BJ (cell line): Measurements from ENCODE around the gene HSPA4. TPM values are rescaled to one million over a fixed set of nuclear protein-coding genes. Genes with fewer than 3 reads are reported as not detected.

Experiments used
- CTCF ChIA-PET: fragments of 350-600 bp; formaldehyde crosslinking; extraction: SDS; loops from one replicate; lab custom pipeline; 2021; ENCODE audit warnings: antibody characterized with exemption, inconsistent platforms; lab: Yijun Ruan, JAX
- POLR2A ChIA-PET: fragments of 300-600 bp; sonication (Branson Sonifier 250); formaldehyde crosslinking; extraction: SDS; loops from one replicate; lab custom pipeline; 2021; ENCODE audit warnings: antibody characterized with exemption; lab: Charles Lee
- DNase-seq: peaks from one replicate; pipeline ENCODE4 v3.0.0-alpha.2; 2011; ENCODE audit warnings: low read depth
- H3K27me3 ChIP-seq: 2 replicates; pipeline ENCODE4 v1.6.0; 2011; ENCODE audit warnings: low read length; ENCODE audit not compliant: control insufficient read depth, insufficient read depth
- H3K36me3 ChIP-seq: 2 replicates; pipeline ENCODE4 v1.5.1; 2011; ENCODE audit warnings: low read length; ENCODE audit not compliant: control insufficient read depth, insufficient read depth
- H3K4me3 ChIP-seq: 2 replicates; pipeline ENCODE4 v1.5.1; 2011; ENCODE audit warnings: low read depth, mild to moderate bottlenecking, control low read depth, low read length
- CTCF ChIP-seq: IDR thresholded peaks from 2 replicates; pipeline ENCODE4 v1.5.1; 2011; ENCODE audit warnings: low read depth, mild to moderate bottlenecking, control low read depth, inconsistent platforms, low read length, moderate library complexity; ENCODE audit not compliant: insufficient read depth
- polyA plus RNA-seq: library from polyadenylated mRNA; depleted of rRNA; stranded (reverse); fragments of >200 nt; gene quantifications from 2 replicates; pipeline ENCODE4 v1.2.3, GENCODE V29; 2011

Gene HSPA4
- polyA plus RNA-seq, 1 experiment: 16.8 TPM

- Histone ChIP-seq H3K36me3 (peaks cover 6% of the 10 kb centered on the region), H3K27me3 (no peaks in the 10 kb centered on the region), H3K4me3 (no peak overlapping the region)
- no peak for TF ChIP-seq CTCF
- DNase-seq: no peak
- CTCF ChIA-PET: interaction anchor here (0.8 kb wide), 1 partner anchor 16 kb away, joined by 3 read pairs; no protein-coding TSS in a partner anchor
- POLR2A ChIA-PET: interaction anchor here (0.6 kb wide), 1 partner anchor 9 kb away, joined by 5 read pairs; no protein-coding TSS in a partner anchor
Measured at GRCh38 chr5:133088064-133088463, 36.3 kb downstream of the HSPA4 start.

GRCh38 chr5:133091034-133091433 lies 39.2 kb downstream of the HSPA4 start:
- Histone ChIP-seq H3K27me3 (no peaks in the 10 kb centered on the region), H3K4me3 (no peak overlapping the region), H3K36me3 (peaks cover 9% of the 10 kb centered on the region)
- ChIA-PET POLR2A (no interaction called here), CTCF (no interaction called here)
- DNase-seq: no peak
- TF ChIP-seq CTCF: no peak

GRCh38 chr5:133106343-133106742 lies 54.5 kb downstream of the HSPA4 start:
- POLR2A ChIA-PET: no interaction called here
- CTCF ChIA-PET: interaction anchor here (0.9 kb wide), 1 partner anchor 15 kb away, joined by 3 read pairs; no protein-coding TSS in a partner anchor

GRCh38 chr5:133106761-133107572 lies 55.2 kb downstream of the HSPA4 start:
- H3K4me3 ChIP-seq: no peak overlapping the region
- DNase-seq: no peak
- ChIA-PET CTCF (interaction anchor here (0.6 to 0.9 kb wide), 2 partner anchors 14 to 850 kb away, joined by 3 to 4 read pairs; no protein-coding TSS in a partner anchor), POLR2A (no interaction called here)
- no peak for TF ChIP-seq CTCF
- peaks cover 9% of the 10 kb centered on the region for H3K36me3 ChIP-seq
- H3K27me3 ChIP-seq: no peaks in the 10 kb centered on the region; the same call in 1 of the 2 replicates

More at GRCh38 chr5:133106343-133106742, 54.5 kb downstream of the HSPA4 start:
- DNase-seq: no peak
- Histone ChIP-seq H3K36me3 (peaks cover 9% of the 10 kb centered on the region), H3K27me3 (no peaks in the 10 kb centered on the region; the same call in 1 of the 2 replicates), H3K4me3 (no peak overlapping the region)
- no peak for TF ChIP-seq CTCF

GRCh38 chr5:133108481-133108921 lies 56.7 kb downstream of the HSPA4 start:
- POLR2A ChIA-PET: no interaction called here
- CTCF ChIA-PET: no interaction called here

More at GRCh38 chr5:133108481-133108921, 56.7 kb downstream of the HSPA4 start:
- no peak for DNase-seq
- no peak overlapping the region for H3K4me3 ChIP-seq
- peaks cover 6% of the 10 kb centered on the region for H3K36me3 ChIP-seq
- TF ChIP-seq CTCF: no peak
- no peaks in the 10 kb centered on the region; the same call in 1 of the 2 replicates for H3K27me3 ChIP-seq
